ENCODE measurements around the gene EPB41. TPM values are rescaled to one million over a fixed set of nuclear protein-coding genes. Genes with fewer than 3 reads are reported as not detected.

EPB41 gene
- total RNA-seq, 1 donor from 2014 or later, result 82.9 TPM

- Mint-ChIP-seq H3K4me1 (ENCODE audit: unreplicated experiment) (peaks cover 14% of the 10 kb centered on the region), H3K27me3 (no peaks in the 10 kb centered on the region), H3K36me3 (peaks cover 13% of the 10 kb centered on the region), H3K9me3 (no peaks in the 10 kb centered on the region), H3K27ac (no peak overlapping the region), H3K4me3 (no peak overlapping the region)
- no peak for DNase-seq (ENCODE audit: extremely low spot score, unreplicated experiment)
- TF ChIP-seq CTCF (conservative IDR thresholded peaks at IDR 0.05), result no peak
Measured at GRCh38 chr1:28983091-28983490, 68.7 kb downstream of the EPB41 start.

- Mint-ChIP-seq H3K27ac (no peak overlapping the region), H3K27me3 (no peaks in the 10 kb centered on the region), H3K4me1 (ENCODE audit: unreplicated experiment) (peaks cover 14% of the 10 kb centered on the region), H3K9me3 (no peaks in the 10 kb centered on the region), H3K36me3 (peaks cover 11% of the 10 kb centered on the region), H3K4me3 (no peak overlapping the region)
- peak; percentile 25 for TF ChIP-seq CTCF (conservative IDR thresholded peaks at IDR 0.05)
- no peak for DNase-seq (ENCODE audit: extremely low spot score, unreplicated experiment)
Measured at GRCh38 chr1:28983509-28984310, 69.3 kb downstream of the EPB41 start.

DNA sequence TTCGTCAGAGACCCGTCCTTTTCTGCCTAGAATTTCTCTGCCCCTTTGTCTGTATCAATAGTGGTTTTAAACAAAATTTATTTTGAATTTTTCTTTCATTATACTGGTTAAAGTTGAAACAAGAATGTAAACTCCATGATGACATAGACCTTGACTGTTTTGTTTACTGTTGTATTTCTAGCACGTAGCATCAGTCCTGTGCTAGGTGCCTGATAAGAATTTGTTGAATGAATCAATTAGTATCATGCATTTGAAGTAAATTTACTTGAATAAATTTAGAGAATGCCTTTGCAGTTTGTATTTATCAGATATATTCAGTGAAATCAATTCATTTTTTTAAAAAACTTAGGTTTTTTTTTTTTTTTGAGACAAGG lies 69.9 kb downstream of the EPB41 start:
- H3K27me3 Mint-ChIP-seq, result no peaks in the 10 kb centered on the region
- peaks cover 13% of the 10 kb centered on the region for H3K36me3 Mint-ChIP-seq
- no peak for DNase-seq (ENCODE audit: extremely low spot score, unreplicated experiment)
- H3K4me1 Mint-ChIP-seq (ENCODE audit: unreplicated experiment), result peaks cover 14% of the 10 kb centered on the region
- H3K27ac Mint-ChIP-seq, result no peak overlapping the region
- TF ChIP-seq CTCF (conservative IDR thresholded peaks at IDR 0.05), result no peak
- H3K9me3 Mint-ChIP-seq, result no peaks in the 10 kb centered on the region
- no peak overlapping the region for H3K4me3 Mint-ChIP-seq

DNA sequence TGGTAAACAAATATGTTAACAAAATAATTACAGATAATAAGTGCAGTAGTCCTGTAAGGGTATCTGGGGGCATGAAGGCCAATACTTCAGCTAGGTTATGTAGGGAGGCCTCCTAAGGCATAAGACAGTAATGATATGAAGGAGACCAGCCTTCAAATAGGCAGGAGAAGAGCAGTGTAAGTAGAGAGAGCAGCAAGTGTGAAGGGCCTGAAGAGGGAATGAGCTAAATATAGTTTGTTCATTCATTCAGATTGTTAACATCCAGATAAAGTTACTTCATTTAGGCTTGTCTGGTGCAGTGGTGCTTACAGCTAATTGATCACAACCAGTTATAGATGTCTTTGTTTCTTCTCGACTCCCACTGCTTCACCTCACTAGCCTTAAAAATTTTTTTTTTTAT lies 71.1 kb downstream of the EPB41 start:
- TF ChIP-seq CTCF (conservative IDR thresholded peaks at IDR 0.05), result no peak
- Mint-ChIP-seq H3K27ac (no peak overlapping the region), H3K4me3 (no peak overlapping the region), H3K27me3 (no peaks in the 10 kb centered on the region), H3K9me3 (no peaks in the 10 kb centered on the region), H3K36me3 (peaks cover 15% of the 10 kb centered on the region), H3K4me1 (ENCODE audit: unreplicated experiment) (peaks cover 14% of the 10 kb centered on the region)
- DNase-seq (ENCODE audit: extremely low spot score, unreplicated experiment), result no peak

DNA sequence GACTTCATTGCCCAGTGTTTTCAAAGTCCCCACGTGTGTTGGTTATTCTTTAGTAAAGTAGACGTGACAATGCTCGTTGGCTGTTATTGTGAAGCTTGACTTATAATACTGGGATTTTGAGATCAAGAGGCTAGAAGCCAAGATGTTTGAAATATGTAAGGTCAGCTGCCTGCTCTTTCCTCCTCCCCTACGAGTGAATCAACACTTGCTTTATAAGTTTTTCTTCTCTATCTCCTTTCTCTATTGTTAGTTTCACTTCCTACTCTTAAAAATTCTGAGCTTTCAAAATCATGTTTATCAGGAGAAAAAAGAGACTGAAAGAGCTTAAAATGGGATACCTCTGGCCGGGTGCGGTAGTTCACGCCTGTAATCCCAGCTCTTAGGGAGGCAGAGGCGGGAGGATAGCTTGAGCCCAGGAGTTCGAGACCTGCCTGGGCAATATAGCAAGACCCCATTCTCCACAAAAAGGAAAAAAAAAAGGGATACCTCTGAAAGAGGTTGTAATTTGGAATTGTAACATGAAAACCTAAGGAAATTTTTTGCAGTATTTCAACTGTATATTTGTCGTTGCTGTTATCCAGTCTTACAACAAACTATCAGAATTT lies 72.0 kb downstream of the EPB41 start:
- peaks cover 14% of the 10 kb centered on the region for H3K4me1 Mint-ChIP-seq (ENCODE audit: unreplicated experiment)
- no peak overlapping the region for H3K4me3 Mint-ChIP-seq
- peaks cover 10% of the 10 kb centered on the region for H3K36me3 Mint-ChIP-seq
- no peaks in the 10 kb centered on the region for H3K9me3 Mint-ChIP-seq
- no peak overlapping the region for H3K27ac Mint-ChIP-seq
- H3K27me3 Mint-ChIP-seq, result no peaks in the 10 kb centered on the region
- no peak for TF ChIP-seq CTCF (conservative IDR thresholded peaks at IDR 0.05)
- DNase-seq (ENCODE audit: extremely low spot score, unreplicated experiment), result no peak
